NCI-H1105 (cell line): Measurements from ENCODE around the gene LRRC9.
"Not testable (repeated sequence)": the region's sequence is repeated elsewhere in the genome, so short reads cannot be mapped to it uniquely, and the experiment has no call there.

ENCODE experiments used
- DNase-seq: peaks from one replicate; lab custom pipeline; 2025; lab: John Stamatoyannopoulos, UW

The LRRC9 gene

GRCh38 chr14:60064491-60065072 is 144.6 kb downstream of the LRRC9 start:
- DNase-seq = no peak

- no peak for DNase-seq
Observed at GRCh38 chr14:60067882-60068281, 147.9 kb downstream of the LRRC9 start.

- no peak for DNase-seq
Observed at GRCh38 chr14:60079723-60080122, 159.8 kb downstream of the LRRC9 start.

- no peak for DNase-seq
Observed at GRCh38 chr14:60085085-60085484, 165.1 kb downstream of the LRRC9 start.

GRCh38 chr14:60085693-60086092 is 165.7 kb downstream of the LRRC9 start:
- DNase-seq = no peak

GRCh38 chr14:60087668-60088067 is 167.7 kb downstream of the LRRC9 start:
- no peak for DNase-seq

GRCh38 chr14:60089221-60089620 is 169.3 kb downstream of the LRRC9 start:
- DNase-seq = no peak

- DNase-seq = peak; percentile 78
Observed at GRCh38 chr14:60090864-60091519, 171.0 kb downstream of the LRRC9 start.

- DNase-seq = peak; percentile 99
Observed at GRCh38 chr14:60091550-60092525, 171.9 kb downstream of the LRRC9 start, which contains the start of gene PCNX4. Gene PCNX4 (plus strand): TSS chr14:60091923. CDS start chr14:60107639, 15,716 bp downstream.

GRCh38 chr14:60092526-60092920 is 172.6 kb downstream of the LRRC9 start:
- peak; percentile 26 for DNase-seq

- no peak for DNase-seq
Observed at GRCh38 chr14:60093080-60093479, 173.1 kb downstream of the LRRC9 start.

GRCh38 chr14:60093606-60094005 is 173.7 kb downstream of the LRRC9 start:
- no peak for DNase-seq

GRCh38 chr14:60094306-60094897 is 174.5 kb downstream of the LRRC9 start:
- DNase-seq = no peak

- no peak for DNase-seq
Observed at GRCh38 chr14:60095231-60095630, 175.3 kb downstream of the LRRC9 start.

GRCh38 chr14:60095781-60096450 is 176.0 kb downstream of the LRRC9 start:
- peak; percentile 5 for DNase-seq

- DNase-seq = no peak
Observed at GRCh38 chr14:60097974-60098373, 178.0 kb downstream of the LRRC9 start.

- not testable (repeated sequence) for DNase-seq
Observed at GRCh38 chr14:60099855-60100254, 179.9 kb downstream of the LRRC9 start.

GRCh38 chr14:60101786-60102185 is 181.8 kb downstream of the LRRC9 start:
- DNase-seq = no peak

- no peak for DNase-seq
Observed at GRCh38 chr14:60102389-60102788, 182.4 kb downstream of the LRRC9 start.

GRCh38 chr14:60106339-60106738 is 186.4 kb downstream of the LRRC9 start:
- no peak for DNase-seq

GRCh38 chr14:60107477-60107876 is 187.5 kb downstream of the LRRC9 start:
- DNase-seq = no peak

- no peak for DNase-seq
Observed at GRCh38 chr14:60111732-60112131, 191.8 kb downstream of the LRRC9 start.
